ENCODE data around the gene DENND2D. TPM values are rescaled to one million over a fixed set of nuclear protein-coding genes. Genes with fewer than 3 reads are reported as not detected.

The DENND2D gene
- total RNA-seq, 2 experiments from 2014 or later = 156 to 157 TPM

GRCh38 chr1:111202366-111202706, 1.9 kb upstream of the DENND2D start:
- no peak for DNase-seq
- Mint-ChIP-seq H3K27ac (peak overlapping the region; percentile 97), H3K9me3 (no peaks in the 10 kb centered on the region), H3K27me3 (no peaks in the 10 kb centered on the region), H3K4me3 (peak overlapping the region; percentile 92), H3K36me3 (peaks cover 33% of the 10 kb centered on the region), H3K4me1 (ENCODE audit: low read depth) (peaks cover 43% of the 10 kb centered on the region)
- CTCF ChIA-PET = interaction anchor here (1.5 to 7.8 kb wide), 4 partner anchors 15 to 24 kb away, joined by 4 to 143 read pairs (median 6); no protein-coding TSS in a partner anchor
- intact Hi-C loops (cut with micrococcal nuclease) = loop anchor here (5.0 to 10.0 kb wide), 5 partner anchors 238 to 555 kb away; partner anchors contain the start of genes ATP5PB, DDX20, LRIF1 and WDR77
- POLR2A ChIA-PET = interaction anchor here (0.8 to 13.7 kb wide), 3 partner anchors 11 to 23 kb away, joined by 3 to 256 read pairs (median 4); no protein-coding TSS in a partner anchor

- Mint-ChIP-seq H3K36me3 (peaks cover 41% of the 10 kb centered on the region), H3K4me1 (ENCODE audit: low read depth) (peaks cover 51% of the 10 kb centered on the region), H3K27me3 (no peaks in the 10 kb centered on the region), H3K27ac (peak overlapping the region; percentile 97), H3K9me3 (no peaks in the 10 kb centered on the region), H3K4me3 (peak overlapping the region; percentile 92)
- ChIA-PET CTCF (interaction anchor here (1.4 to 7.8 kb wide), 6 partner anchors 12 to 24 kb away, joined by 3 to 143 read pairs (median 5); no protein-coding TSS in a partner anchor), POLR2A (interaction anchor here (0.8 to 13.7 kb wide), 2 partner anchors 16 to 24 kb away, joined by 3 to 256 read pairs; no protein-coding TSS in a partner anchor)
- intact Hi-C loops (cut with micrococcal nuclease) = loop anchor here (5.0 to 10.0 kb wide), 5 partner anchors 237 to 556 kb away; partner anchors contain the start of genes ATP5PB, DDX20, LRIF1 and WDR77
- no peak for DNase-seq
These were observed 1.0 kb upstream of the DENND2D start for GRCh38 chr1:111201275-111202090.

- ChIA-PET CTCF (interaction anchor here (1.4 to 7.8 kb wide), 5 partner anchors 12 to 25 kb away, joined by 3 to 143 read pairs (median 5); no protein-coding TSS in a partner anchor), POLR2A (interaction anchor here (0.6 to 13.7 kb wide), 4 partner anchors 9 to 330 kb away, joined by 3 to 256 read pairs (median 4); no protein-coding TSS in a partner anchor)
- intact Hi-C loops (cut with micrococcal nuclease) = loop anchor here (1.0 to 10.0 kb wide), 7 partner anchors 16 to 557 kb away; partner anchors contain the start of genes ATP5PB, DDX20, LRIF1 and WDR77
- Mint-ChIP-seq H3K36me3 (peaks cover 48% of the 10 kb centered on the region), H3K27me3 (no peaks in the 10 kb centered on the region), H3K4me3 (peak overlapping the region; percentile 92), H3K9me3 (no peaks in the 10 kb centered on the region), H3K27ac (peak overlapping the region; percentile 97), H3K4me1 (ENCODE audit: low read depth) (peaks cover 55% of the 10 kb centered on the region)
- no peak for DNase-seq
These were observed 336 bp upstream of the DENND2D start for GRCh38 chr1:111200802-111201161.

- no peaks in the 10 kb centered on the region for H3K9me3 Mint-ChIP-seq
- H3K4me3 Mint-ChIP-seq = peak overlapping the region; percentile 92
- intact Hi-C loops (cut with micrococcal nuclease) = loop anchor here (2.0 kb wide), 1 partner anchor 53 kb away; no protein-coding TSS in a partner anchor
- peaks cover 62% of the 10 kb centered on the region for H3K36me3 Mint-ChIP-seq
- ChIA-PET CTCF (interaction anchor here (0.7 to 7.8 kb wide), 8 partner anchors 12 to 308 kb away, joined by 3 to 143 read pairs (median 12); no protein-coding TSS in a partner anchor), POLR2A (interaction anchor here (0.9 to 13.7 kb wide), 6 partner anchors 12 to 526 kb away, joined by 3 to 256 read pairs (median 5); partner anchors contain the start of genes CEPT1 and DRAM2)
- H3K4me1 Mint-ChIP-seq (ENCODE audit: low read depth) = peaks cover 58% of the 10 kb centered on the region
- no peak for DNase-seq
- H3K27me3 Mint-ChIP-seq = no peaks in the 10 kb centered on the region
- peak overlapping the region; percentile 97 for H3K27ac Mint-ChIP-seq
These were observed 1.1 kb downstream of the DENND2D start for GRCh38 chr1:111199329-111199728.

- H3K27me3 Mint-ChIP-seq = no peaks in the 10 kb centered on the region
- CTCF ChIA-PET = interaction anchor here (0.7 to 7.8 kb wide), 10 partner anchors 11 to 309 kb away, joined by 3 to 143 read pairs (median 6); partner anchors contain the start of gene CHI3L2
These were observed 1.6 kb downstream of the DENND2D start for GRCh38 chr1:111198836-111199235.

GRCh38 chr1:111197598-111198284, 2.7 kb downstream of the DENND2D start:
- peak; percentile 68 for DNase-seq
- Mint-ChIP-seq H3K9me3 (no peaks in the 10 kb centered on the region), H3K27me3 (no peaks in the 10 kb centered on the region), H3K4me1 (ENCODE audit: low read depth) (peaks cover 72% of the 10 kb centered on the region), H3K36me3 (peaks cover 77% of the 10 kb centered on the region), H3K4me3 (peak overlapping the region; percentile 92), H3K27ac (peak overlapping the region; percentile 97)
- CTCF ChIA-PET = interaction anchor here (0.9 to 7.8 kb wide), 9 partner anchors 10 to 571 kb away, joined by 3 to 143 read pairs (median 10); partner anchors contain the start of gene CHI3L2
- POLR2A ChIA-PET = interaction anchor here (0.8 to 13.7 kb wide), 3 partner anchors 10 to 25 kb away, joined by 3 to 256 read pairs (median 16); no protein-coding TSS in a partner anchor
- intact Hi-C loops (cut with micrococcal nuclease) = loop anchor here (2.0 kb wide), 1 partner anchor 51 kb away; no protein-coding TSS in a partner anchor

More at GRCh38 chr1:111198836-111199235, 1.6 kb downstream of the DENND2D start:
- no peak for DNase-seq
- Mint-ChIP-seq H3K27ac (peak overlapping the region; percentile 97), H3K4me1 (ENCODE audit: low read depth) (peaks cover 63% of the 10 kb centered on the region), H3K4me3 (peak overlapping the region; percentile 92), H3K9me3 (no peaks in the 10 kb centered on the region), H3K36me3 (peaks cover 66% of the 10 kb centered on the region)
- POLR2A ChIA-PET = interaction anchor here (0.8 to 13.7 kb wide), 5 partner anchors 12 to 49 kb away, joined by 3 to 256 read pairs (median 6); no protein-coding TSS in a partner anchor
- intact Hi-C loops (cut with micrococcal nuclease) = loop anchor here (2.0 kb wide), 1 partner anchor 52 kb away; no protein-coding TSS in a partner anchor

- CTCF ChIA-PET = interaction anchor here (0.9 to 4.6 kb wide), 7 partner anchors 13 to 250 kb away, joined by 3 to 47 read pairs (median 4); no protein-coding TSS in a partner anchor
- intact Hi-C loops (cut with micrococcal nuclease) = no loop called here
These were observed 4.2 kb downstream of the DENND2D start for GRCh38 chr1:111196213-111196612.

GRCh38 chr1:111195002-111195684, 5.3 kb downstream of the DENND2D start:
- Mint-ChIP-seq H3K4me3 (peak overlapping the region; percentile 40), H3K36me3 (peaks cover 97% of the 10 kb centered on the region), H3K27me3 (no peaks in the 10 kb centered on the region), H3K4me1 (ENCODE audit: low read depth) (peaks cover 75% of the 10 kb centered on the region), H3K27ac (peak overlapping the region; percentile 97), H3K9me3 (no peaks in the 10 kb centered on the region)
- ChIA-PET CTCF (interaction anchor here (0.9 to 4.6 kb wide), 3 partner anchors 28 to 205 kb away, joined by 3 to 47 read pairs (median 5); no protein-coding TSS in a partner anchor), POLR2A (interaction anchor here (0.9 to 13.7 kb wide), 4 partner anchors 8 to 55 kb away, joined by 3 to 256 read pairs (median 5); partner anchors contain the start of genes CEPT1 and DRAM2)
- intact Hi-C loops (cut with micrococcal nuclease) = no loop called here
- no peak for DNase-seq

More at GRCh38 chr1:111196213-111196612, 4.2 kb downstream of the DENND2D start:
- H3K9me3 Mint-ChIP-seq = no peaks in the 10 kb centered on the region
- peaks cover 91% of the 10 kb centered on the region for H3K36me3 Mint-ChIP-seq
- peaks cover 70% of the 10 kb centered on the region for H3K4me1 Mint-ChIP-seq (ENCODE audit: low read depth)
- peak overlapping the region; percentile 97 for H3K27ac Mint-ChIP-seq
- peak overlapping the region; percentile 92 for H3K4me3 Mint-ChIP-seq
- DNase-seq = no peak
- no peaks in the 10 kb centered on the region for H3K27me3 Mint-ChIP-seq
- POLR2A ChIA-PET = interaction anchor here (0.9 to 13.7 kb wide), 3 partner anchors 8 to 22 kb away, joined by 4 to 256 read pairs (median 6); no protein-coding TSS in a partner anchor

GRCh38 chr1:111193712-111194480, 6.5 kb downstream of the DENND2D start:
- Mint-ChIP-seq H3K4me3 (peak overlapping the region; percentile 25), H3K4me1 (ENCODE audit: low read depth) (peaks cover 86% of the 10 kb centered on the region), H3K27me3 (no peaks in the 10 kb centered on the region), H3K9me3 (no peaks in the 10 kb centered on the region), H3K27ac (peak overlapping the region; percentile 97), H3K36me3 (peaks cover 97% of the 10 kb centered on the region)
- ChIA-PET POLR2A (interaction anchor here (3.1 to 13.7 kb wide), 3 partner anchors 10 to 24 kb away, joined by 12 to 256 read pairs (median 15); no protein-coding TSS in a partner anchor), CTCF (interaction anchor here (0.9 to 2.0 kb wide), 4 partner anchors 11 to 206 kb away, joined by 3 to 7 read pairs (median 6); no protein-coding TSS in a partner anchor)
- intact Hi-C loops (cut with micrococcal nuclease) = no loop called here
- DNase-seq = no peak
